ES-I3 (cell line): ENCODE measurements around the gene ZNF469.

Experiments
- H3K36me3 ChIP-seq: 2 replicates; pipeline ENCODE4 v1.6.1; 2013; ENCODE audit warnings: mild to moderate bottlenecking, low read length, control low read depth, moderate library complexity; ENCODE audit not compliant: insufficient read depth
- H3K4me1 ChIP-seq: 2 replicates; pipeline ENCODE4 v1.6.1; 2013; ENCODE audit warnings: mild to moderate bottlenecking, control low read depth, low read length; ENCODE audit not compliant: insufficient read depth
- H3K9ac ChIP-seq: 2 replicates; pipeline ENCODE4 v1.6.1; 2013; ENCODE audit warnings: low read depth, mild to moderate bottlenecking, low read length, moderate library complexity
- H3K9me3 ChIP-seq: 2 replicates; pipeline ENCODE4 v1.6.1; 2013; ENCODE audit warnings: mild to moderate bottlenecking, low read length, moderate library complexity; ENCODE audit not compliant: control insufficient read depth, insufficient read depth

ZNF469 gene, protein sequence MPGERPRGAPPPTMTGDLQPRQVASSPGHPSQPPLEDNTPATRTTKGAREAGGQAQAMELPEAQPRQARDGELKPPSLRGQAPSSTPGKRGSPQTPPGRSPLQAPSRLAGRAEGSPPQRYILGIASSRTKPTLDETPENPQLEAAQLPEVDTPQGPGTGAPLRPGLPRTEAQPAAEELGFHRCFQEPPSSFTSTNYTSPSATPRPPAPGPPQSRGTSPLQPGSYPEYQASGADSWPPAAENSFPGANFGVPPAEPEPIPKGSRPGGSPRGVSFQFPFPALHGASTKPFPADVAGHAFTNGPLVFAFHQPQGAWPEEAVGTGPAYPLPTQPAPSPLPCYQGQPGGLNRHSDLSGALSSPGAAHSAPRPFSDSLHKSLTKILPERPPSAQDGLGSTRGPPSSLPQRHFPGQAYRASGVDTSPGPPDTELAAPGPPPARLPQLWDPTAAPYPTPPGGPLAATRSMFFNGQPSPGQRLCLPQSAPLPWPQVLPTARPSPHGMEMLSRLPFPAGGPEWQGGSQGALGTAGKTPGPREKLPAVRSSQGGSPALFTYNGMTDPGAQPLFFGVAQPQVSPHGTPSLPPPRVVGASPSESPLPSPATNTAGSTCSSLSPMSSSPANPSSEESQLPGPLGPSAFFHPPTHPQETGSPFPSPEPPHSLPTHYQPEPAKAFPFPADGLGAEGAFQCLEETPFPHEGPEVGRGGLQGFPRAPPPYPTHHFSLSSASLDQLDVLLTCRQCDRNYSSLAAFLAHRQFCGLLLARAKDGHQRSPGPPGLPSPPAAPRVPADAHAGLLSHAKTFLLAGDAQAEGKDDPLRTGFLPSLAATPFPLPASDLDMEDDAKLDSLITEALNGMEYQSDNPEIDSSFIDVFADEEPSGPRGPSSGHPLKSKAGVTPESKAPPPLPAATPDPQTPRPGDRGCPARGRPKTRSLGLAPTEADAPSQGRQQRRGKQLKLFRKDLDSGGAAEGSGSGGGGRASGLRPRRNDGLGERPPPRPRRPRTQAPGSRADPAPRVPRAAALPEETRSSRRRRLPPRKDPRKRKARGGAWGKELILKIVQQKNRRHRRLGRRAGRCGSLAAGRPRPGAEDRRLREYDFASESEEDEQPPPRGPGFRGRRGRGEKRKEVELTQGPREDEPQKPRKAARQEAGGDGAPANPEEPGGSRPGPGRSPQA (N-terminal part only)

DNA sequence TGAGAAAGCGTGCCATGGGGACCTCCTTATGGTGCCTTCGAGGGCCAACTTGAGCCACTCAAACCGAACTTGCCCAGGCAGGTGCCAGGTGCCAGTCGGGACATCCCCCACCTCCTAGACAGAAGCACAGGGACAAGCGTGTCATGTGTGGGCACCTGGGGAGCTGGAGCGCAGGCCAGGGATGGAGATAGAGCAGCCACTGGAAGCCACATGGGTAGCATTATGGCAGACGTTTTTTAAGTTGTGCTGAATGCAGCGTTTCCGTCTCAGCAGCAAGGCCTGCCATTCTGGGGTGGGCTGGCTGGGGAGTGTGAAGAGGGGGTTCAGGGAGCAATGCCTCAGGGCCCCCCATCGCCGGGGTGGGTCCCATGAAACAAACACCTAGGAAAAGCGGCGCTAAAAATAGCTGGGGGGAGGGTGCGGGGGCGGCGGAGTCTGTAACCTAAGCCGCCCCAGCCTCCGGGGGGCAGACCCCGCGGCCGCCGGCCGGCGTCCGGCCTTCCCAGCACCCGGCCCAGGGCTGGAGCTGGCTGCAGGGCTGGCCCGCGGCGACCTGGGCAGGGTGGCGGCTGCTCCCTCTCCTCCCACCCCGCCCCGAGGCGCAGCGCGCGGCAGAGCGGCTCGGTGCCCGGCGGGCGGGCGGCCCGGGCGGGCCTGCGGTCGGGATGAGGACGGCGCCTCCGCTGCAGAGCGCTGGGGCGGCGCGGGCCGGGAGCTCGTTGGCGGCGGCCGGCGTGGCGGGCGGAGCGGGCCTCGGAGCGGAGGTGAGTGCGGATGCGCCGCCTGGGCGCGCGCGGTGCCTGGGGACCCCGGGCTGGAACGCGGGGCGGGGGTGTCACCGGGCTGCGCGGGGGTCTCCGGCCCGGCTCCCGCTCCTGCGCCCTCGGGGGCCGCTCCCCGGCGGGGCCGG, at the start of gene ZNF469:
Gene ZNF469 (plus strand): TSS at position 469 of the 910 bp plus-strand sequence. CDS start 44,512 bp downstream, outside the sequence.
- Histone ChIP-seq H3K9ac (peak within 1 kb of the TSS; percentile 40; the same call in 1 of the 2 replicates), H3K4me1 (peaks cover 18% of the 10 kb centered on the region), H3K9me3 (no peaks in the 10 kb centered on the region), H3K36me3 (no peaks in the 10 kb centered on the region)

DNA sequence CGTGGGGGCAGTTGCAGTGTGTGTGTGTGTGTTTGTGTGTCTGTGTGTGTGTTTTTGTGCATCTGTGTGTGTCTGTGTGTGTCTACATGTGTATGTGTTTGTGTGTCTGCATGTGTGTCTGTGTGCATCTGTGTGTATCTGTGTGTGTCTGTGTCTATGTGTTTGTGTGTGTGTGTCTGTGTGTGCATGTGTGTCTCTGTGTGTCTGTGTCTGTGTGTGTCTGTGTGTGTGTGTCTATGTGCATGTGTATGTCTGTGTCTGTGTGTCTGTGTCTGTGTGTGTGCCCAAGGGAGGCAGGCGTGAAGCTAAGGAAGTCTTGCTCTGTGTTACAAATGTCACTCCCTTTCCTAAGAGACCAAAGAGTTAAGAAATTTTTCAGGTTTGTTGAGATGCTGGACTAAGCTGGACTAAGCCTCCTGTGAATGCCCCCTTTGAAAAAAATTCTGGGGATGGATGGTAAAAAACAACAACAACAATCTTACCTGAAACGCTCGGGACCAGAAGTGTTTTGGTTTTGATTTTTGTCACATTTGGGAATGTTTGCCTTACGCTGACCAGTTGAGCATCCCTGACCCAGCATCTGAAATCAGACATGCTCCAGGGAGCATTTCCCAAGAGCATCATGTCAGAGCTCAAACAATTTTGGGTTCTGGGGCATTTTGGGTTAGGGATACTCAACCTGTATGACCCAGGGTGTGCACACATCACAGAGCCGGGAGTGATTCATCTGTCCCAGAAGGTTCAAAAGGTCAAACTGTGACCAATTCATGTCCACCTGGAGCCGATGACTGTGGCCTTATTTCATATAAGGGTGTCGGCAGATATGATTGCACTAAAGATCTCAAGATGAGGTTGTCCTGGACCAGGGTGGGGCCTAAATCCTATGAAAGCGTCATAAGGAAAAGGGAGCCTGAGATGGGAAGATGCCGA, 48.6 kb upstream of the ZNF469 start:
- Histone ChIP-seq H3K36me3 (no peaks in the 10 kb centered on the region), H3K9ac (no peak overlapping the region), H3K9me3 (no peaks in the 10 kb centered on the region), H3K4me1 (no peaks in the 10 kb centered on the region)

DNA sequence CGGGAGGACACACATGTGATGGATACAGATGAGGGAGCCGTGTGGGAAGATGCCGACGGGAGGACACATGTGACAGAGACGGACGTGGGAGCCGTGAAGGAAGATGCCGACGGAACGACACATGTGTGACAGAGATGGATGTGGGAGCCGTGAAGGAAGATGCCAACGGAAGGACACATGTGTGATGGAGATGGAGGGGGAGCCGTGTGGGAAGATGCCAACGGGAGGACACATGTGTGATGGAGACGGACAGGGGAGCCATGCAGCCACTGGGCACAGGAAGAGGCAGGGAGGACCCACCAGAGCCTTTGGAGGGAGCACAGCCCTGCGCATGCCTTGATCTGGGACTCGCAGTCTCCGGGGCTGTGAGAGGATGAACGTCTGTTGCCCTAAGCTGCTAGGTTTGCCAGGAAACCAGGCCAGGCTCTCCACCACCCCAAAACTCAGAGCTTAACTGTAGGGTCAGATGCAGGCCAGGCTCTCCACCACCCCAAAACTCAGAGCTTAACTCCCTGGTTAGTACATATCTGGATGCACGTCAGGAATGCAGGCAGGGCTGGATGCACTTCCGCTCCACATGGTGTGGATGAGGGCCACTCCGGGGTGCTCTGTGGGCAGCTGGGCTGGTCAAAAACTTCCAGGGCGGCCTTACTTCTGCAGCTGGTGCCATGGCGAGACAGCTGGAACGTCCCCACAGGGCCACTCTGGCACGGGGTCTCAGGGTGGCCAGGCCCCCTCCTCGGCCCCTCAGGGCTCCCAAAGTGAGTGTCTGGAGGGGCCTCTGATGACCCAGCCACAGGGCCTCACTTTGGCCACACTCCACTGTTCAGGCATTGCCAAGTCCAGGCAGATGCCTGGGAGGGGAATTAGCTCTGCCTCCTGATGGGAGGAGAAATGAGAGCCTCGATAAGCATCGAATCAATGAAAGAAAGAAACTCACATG, 47.7 kb upstream of the ZNF469 start:
- Histone ChIP-seq H3K36me3 (no peaks in the 10 kb centered on the region), H3K4me1 (no peaks in the 10 kb centered on the region), H3K9me3 (no peaks in the 10 kb centered on the region), H3K9ac (no peak overlapping the region)

DNA sequence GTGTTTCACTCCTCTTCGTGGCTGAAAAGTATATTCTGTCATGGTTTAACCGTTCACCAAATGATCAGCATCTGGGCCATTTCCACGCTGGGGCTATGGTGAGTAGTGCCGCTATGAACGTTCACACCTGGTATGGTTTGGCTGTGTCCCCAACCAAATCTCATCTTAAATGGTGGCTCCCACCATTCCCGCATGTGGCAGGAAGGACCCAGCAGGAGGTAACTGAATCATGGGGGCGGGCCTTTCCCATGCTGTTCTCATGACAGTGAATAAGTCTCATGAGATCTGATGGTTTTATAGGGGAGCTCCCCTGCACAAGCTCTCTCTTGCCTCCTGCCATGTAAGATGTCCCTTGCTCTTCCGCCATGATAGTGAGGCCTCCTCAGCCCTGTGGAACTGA, 45.7 kb upstream of the ZNF469 start:
- Histone ChIP-seq H3K4me1 (no peaks in the 10 kb centered on the region), H3K36me3 (no peaks in the 10 kb centered on the region), H3K9ac (no peak overlapping the region), H3K9me3 (no peaks in the 10 kb centered on the region)

DNA sequence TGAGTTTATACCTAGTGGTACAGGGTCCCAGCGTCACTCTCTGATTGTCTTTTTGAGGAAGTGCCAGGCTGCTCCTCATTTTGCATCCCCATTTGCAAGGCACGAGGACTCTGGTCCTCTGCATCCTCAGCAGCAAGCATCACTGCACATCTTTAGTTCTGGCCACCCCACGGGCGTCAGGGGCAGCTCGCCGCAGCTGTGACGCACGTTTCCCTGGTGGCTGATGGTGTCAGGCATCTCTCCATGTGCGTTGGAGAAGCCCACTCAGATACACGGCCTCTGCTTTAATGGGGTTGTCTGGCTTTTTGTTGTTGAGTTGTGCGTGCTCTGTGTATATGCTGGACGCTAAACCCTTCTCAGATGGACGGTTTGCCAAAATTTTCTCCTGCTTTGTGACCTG, 45.2 kb upstream of the ZNF469 start:
- no peaks in the 10 kb centered on the region for H3K9me3 ChIP-seq
- H3K4me1 ChIP-seq = no peaks in the 10 kb centered on the region
- no peak overlapping the region for H3K9ac ChIP-seq
- no peaks in the 10 kb centered on the region for H3K36me3 ChIP-seq

DNA sequence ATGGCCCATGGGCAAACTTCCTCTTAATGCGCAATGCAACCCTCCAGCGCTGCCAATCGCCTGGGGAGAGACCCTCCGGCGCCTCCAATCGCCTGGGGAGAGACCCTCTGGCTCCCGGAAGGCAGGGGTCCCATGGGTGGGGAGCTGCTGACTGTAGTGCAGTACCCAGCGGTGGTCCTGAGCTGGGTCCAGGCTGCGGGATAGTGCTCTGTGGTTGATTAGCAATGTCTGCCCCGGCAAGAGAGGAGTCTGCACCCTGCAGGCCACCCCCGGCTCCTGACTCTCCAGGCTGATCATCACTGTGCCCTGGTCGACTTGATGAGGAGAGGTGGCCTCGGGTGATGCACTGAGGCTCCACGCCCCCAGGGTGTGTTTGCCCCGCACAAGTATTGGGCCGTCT, 44.6 kb upstream of the ZNF469 start:
- Histone ChIP-seq H3K4me1 (no peaks in the 10 kb centered on the region), H3K9me3 (no peaks in the 10 kb centered on the region), H3K36me3 (no peaks in the 10 kb centered on the region), H3K9ac (no peak overlapping the region)

DNA sequence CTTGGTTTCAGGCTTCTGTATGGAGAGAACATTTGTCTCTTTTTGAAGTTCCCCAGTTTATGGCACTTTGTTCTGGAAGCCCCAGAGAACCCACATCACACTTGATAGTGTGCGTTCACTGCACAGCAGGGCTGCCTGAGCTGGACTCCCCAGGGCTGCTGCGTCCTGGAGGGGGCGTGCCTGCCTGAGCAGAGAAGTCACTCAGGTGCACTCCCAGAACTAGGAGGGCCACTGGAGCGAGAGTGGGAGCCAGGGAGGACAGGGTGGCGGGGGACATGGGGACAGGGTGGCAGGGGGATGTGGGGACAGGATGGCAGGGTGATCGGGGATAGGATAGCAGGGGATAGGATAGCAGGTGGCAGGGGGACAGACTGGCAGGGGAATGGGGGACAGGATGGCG, 43.9 kb upstream of the ZNF469 start:
- no peaks in the 10 kb centered on the region for H3K4me1 ChIP-seq
- no peaks in the 10 kb centered on the region for H3K36me3 ChIP-seq
- H3K9me3 ChIP-seq = no peaks in the 10 kb centered on the region
- H3K9ac ChIP-seq = no peak overlapping the region

DNA sequence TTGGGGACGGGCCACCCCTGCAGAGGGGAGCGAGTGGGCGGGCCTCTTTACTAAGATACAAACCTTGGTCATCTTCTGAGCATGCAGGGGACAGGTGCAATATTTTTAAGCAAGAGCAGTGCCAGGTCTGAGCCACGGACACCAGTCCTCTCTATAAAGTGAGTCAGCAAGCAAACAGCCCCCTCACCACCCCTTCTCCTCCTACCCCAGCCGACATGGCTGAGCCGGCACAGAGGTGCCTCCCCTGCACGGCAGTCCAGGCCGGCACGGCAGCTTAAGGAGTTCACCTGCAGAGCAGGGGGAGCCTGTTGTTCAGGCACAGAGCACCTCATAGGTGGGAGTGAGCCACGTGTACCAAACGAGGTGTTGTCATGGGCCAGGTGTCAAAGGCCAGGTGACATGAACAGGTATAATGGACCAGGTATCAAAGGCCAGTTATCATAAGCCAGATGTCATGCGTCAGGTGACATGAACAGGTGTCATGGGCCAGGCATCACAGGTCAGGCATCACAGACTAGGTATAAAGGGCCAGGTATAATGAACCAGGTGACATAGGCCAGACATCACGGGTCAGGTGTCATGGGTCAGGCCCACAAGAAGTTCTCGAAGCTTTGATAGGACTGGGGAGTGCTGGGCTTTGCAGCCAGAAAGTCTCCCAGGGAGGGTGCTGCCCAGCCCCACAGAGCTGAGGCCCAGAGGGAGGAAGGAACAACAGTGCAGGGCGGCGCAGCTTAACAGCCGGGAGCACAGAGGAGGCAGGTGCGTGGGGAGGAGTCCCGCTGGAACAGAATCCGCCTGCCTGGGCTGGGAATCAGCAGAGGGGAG, 42.6 kb upstream of the ZNF469 start:
- Histone ChIP-seq H3K9me3 (no peaks in the 10 kb centered on the region), H3K4me1 (no peaks in the 10 kb centered on the region), H3K9ac (no peak overlapping the region), H3K36me3 (no peaks in the 10 kb centered on the region)

DNA sequence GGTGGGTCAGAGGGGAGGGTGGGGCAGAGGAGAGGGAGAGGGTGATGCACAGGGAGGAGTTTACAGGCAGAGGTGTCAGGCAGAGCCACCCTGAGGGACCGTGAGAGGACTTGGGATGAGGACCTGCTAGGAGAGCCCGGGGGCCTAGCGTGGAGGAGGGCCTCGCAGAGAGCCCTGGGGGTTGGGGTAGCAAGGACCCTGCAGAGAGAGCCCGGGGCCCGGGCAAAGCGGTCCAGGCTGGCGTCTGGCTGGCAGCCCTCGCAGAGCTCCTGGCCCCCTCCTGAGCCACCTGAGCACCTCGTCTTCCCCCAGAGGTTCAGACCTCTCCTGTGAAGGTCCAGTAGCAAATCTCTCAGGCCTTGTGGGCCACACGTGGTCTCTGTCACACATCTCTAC, 42.0 kb upstream of the ZNF469 start:
- Histone ChIP-seq H3K4me1 (no peaks in the 10 kb centered on the region), H3K9me3 (no peaks in the 10 kb centered on the region), H3K36me3 (no peaks in the 10 kb centered on the region), H3K9ac (no peak overlapping the region)

DNA sequence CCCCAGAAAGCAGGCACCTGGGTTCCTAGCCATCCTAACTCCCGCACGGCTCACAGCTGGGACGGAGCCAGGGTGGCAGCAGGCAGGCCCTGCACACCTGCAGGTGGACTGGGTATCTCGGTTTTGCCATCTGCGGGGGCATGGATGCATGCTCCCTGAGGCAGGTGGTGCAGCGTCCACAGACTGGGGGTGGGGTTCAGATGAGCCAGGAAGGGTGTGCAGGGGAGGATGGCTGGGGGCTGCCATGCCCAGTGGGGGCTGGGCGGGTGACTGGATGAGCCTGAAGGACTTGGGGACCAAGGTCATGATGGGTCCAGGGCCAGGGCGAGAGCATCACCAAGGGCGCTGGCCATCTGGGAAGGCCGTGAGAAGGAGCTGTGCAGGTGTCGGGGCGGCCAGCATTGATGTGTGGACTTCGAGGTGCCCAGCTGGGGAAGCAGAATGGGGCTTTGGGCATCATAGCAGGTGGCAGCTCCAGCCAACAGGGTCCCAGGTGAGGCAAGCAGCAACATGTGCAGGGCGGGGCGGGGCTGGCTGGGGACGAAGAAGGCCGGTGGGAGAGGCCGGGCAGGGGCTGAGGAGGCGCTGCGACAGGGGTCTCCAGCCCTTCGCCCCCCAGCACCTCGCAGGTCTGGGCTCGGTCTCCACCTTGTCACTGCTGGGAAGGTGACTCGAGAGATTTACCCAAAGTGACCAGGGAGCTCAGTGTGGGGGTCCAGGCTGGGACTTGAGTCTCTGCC, 41.0 kb upstream of the ZNF469 start:
- Histone ChIP-seq H3K9ac (no peak overlapping the region), H3K4me1 (no peaks in the 10 kb centered on the region), H3K36me3 (no peaks in the 10 kb centered on the region), H3K9me3 (no peaks in the 10 kb centered on the region)

DNA sequence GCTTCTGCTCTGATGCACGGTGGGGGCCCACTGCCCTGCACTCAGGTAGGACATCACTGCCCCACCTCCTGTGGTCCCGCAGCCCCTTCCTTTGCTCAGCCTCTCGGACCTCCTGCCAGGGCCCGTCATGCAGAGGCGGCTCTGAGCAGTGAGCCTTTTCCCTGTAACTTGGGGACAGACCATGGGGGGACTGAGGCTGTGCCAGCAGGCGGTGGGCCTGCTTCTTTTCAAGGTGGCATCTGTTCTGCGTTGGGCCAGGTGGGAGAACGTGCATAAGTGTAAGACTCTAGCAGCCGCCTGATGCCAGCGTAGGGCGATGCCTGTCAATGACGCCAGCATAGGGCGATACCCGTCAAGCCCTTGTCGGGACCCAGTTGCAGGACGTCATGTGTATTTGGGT, 40.3 kb upstream of the ZNF469 start:
- H3K36me3 ChIP-seq = no peaks in the 10 kb centered on the region

More for the DNA sequence above, 40.3 kb upstream of the ZNF469 start:
- H3K4me1 ChIP-seq = no peaks in the 10 kb centered on the region
- H3K9ac ChIP-seq = no peak overlapping the region
- no peaks in the 10 kb centered on the region for H3K9me3 ChIP-seq
